ENCODE results near the gene NCKAP5. TPM values are rescaled to one million over a fixed set of nuclear protein-coding genes. Genes with fewer than 3 reads are reported as not detected.

NCKAP5 gene
- total and polyA plus RNA-seq, 8 donors: 0.23 to 1.5 (median 0.44) TPM

DNA sequence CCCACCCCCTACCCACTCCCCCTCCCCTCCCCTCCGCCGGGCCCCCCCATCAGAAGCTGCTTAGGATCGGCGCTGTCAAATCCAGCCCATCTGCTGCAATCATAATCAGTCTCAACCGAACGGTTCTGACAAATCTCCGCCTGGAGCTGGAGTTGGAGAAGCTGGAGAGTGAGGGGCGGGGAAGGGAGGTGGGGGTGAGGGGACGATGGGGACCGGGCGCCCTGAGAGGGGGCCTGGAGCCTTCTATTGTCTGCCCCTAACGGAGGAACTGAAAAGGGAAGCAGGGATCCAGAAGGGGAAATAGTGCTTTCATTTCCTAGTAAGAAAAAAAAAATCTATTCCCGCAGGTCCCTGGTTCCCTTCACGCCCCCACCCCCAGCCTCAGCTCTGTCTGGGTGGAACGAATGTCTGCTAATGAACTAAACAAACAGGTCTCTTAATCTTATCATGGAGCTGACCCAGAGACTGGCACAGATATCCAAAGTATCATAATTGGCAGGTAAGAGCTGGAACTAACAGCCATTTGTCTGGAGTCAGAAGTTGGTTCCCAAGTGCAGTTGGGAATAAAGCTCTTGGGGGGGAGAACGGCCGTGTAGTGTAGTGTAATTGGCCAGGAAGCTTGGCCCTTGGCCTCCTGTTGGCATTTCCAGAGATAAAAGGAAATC lies 301.2 kb downstream of the NCKAP5 start:
- Histone ChIP-seq H3K36me3 (no peaks in the 10 kb centered on the region), H3K9me3 (no peaks in the 10 kb centered on the region), H3K27ac (no peak overlapping the region), H3K4me3 (peak overlapping the region in 3 of 4 donors; percentile 10 to 29 (median 29)), H3K27me3 (no peaks in the 10 kb centered on the region), H3K4me1 (no peaks in the 10 kb centered on the region)
- ATAC-seq: peak in 2 of 4 donors; percentile 8 to 35
- intact Hi-C loops (cut with DNase I): no loop called here
- WGBS, 2 donors: 1% methylated on average over 16 to 17 of the region's 17 CpGs
- TF ChIP-seq, protein P1, sequence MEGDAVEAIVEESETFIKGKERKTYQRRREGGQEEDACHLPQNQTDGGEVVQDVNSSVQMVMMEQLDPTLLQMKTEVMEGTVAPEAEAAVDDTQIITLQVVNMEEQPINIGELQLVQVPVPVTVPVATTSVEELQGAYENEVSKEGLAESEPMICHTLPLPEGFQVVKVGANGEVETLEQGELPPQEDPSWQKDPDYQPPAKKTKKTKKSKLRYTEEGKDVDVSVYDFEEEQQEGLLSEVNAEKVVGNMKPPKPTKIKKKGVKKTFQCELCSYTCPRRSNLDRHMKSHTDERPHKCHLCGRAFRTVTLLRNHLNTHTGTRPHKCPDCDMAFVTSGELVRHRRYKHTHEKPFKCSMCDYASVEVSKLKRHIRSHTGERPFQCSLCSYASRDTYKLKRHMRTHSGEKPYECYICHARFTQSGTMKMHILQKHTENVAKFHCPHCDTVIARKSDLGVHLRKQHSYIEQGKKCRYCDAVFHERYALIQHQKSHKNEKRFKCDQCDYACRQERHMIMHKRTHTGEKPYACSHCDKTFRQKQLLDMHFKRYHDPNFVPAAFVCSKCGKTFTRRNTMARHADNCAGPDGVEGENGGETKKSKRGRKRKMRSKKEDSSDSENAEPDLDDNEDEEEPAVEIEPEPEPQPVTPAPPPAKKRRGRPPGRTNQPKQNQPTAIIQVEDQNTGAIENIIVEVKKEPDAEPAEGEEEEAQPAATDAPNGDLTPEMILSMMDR (IDR thresholded peaks at IDR 0.05): no peak
- no peak for DNase-seq
- no peak for FAIRE-seq

DNA sequence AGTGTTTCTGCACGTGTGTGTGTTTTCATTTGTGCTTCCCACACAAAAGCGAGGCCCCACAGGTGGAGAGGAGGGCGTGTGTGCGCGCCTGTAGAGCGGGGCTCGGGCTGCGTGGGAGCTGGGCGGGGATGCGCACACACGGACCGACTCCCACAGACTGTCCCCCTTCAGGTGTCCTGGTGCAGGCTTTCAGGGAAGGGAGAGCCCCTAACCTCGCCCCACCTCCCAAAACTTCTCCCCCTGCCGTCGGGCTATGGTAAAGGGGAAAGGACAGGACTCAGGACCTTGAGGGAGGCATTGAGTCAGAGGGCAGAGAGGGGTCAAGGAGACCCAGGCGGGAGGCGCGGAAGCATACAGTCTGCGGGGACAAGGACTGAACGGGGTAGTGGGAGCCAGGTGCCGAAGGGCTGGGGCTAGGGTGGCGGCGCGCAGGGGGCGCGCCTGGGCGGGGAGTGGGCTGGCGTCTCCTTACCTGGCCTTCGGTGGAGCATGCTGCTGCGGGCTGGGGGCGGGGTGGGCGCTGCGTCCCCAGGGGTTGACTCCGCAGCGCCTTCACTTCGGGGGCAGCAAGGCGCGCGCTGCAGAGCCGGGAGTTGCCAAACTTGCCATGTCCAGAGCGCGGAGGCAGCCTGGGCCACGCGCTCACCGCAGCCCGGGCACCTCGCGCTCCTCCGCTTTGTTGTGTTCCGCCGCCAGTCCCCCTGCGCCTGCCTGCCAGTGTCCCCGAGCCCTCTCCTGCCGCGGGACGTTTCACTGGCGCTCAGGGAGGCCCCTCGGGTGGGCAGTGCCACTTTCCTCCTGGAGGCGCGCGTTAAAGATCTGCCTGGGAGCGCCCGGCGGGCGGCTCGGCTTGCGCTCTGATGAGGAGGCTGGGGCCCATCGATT lies 302.0 kb downstream of the NCKAP5 start:
- FAIRE-seq: no peak
- intact Hi-C loops (cut with DNase I): no loop called here
- no peaks in the 10 kb centered on the region for H3K36me3 ChIP-seq
- TF ChIP-seq, protein P1 (IDR thresholded peaks at IDR 0.05): no peak
- no peaks in the 10 kb centered on the region for H3K4me1 ChIP-seq
- WGBS, 2 donors: 1 to 3% methylated on average over 54 to 68 of the region's 68 CpGs
- no peak overlapping the region for H3K27ac ChIP-seq
- no peaks in the 10 kb centered on the region for H3K9me3 ChIP-seq
- no peaks in the 10 kb centered on the region for H3K27me3 ChIP-seq
- peak in 4 of 6 donors; percentile 9 to 63 (median 36) for DNase-seq
- peak overlapping the region in 3 of 4 donors; percentile 10 to 29 (median 29) for H3K4me3 ChIP-seq
- ATAC-seq: peak; percentile 40 to 48 (median 46)

DNA sequence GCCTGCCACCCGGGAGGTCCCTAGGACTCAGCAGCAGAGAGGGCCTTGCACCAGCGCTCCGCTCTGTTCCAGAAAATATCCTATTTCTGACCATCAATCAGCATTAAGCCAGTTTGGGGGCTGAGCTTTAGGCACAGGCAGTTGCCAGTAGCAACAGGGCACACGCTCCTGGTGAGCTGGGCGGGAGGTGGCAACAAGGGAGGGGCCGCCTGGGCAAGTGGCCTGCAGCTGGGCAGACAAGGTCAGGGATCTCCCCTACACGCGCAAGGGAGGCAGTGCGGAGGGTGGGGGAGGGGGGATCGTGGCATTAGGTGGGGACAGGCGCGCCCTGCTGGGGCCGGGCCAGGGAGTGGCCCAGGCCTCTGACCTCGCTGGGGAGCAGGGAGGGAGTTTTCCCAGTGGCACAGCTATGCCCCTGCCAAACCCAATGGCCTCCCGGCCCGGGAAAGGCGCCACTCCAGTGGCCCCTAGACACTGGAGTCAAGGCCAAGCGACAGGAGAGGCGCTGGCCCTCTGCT lies 302.8 kb downstream of the NCKAP5 start:
- Histone ChIP-seq H3K9me3 (peaks cover 0 to 3% (median 0%) of the 10 kb centered on the region in 4 donors), H3K4me1 (no peaks in the 10 kb centered on the region), H3K4me3 (peak overlapping the region in 2 of 4 donors; percentile 29), H3K36me3 (no peaks in the 10 kb centered on the region), H3K27ac (no peak overlapping the region), H3K27me3 (no peaks in the 10 kb centered on the region)
- 4 to 6% methylated on average over 19 of the region's 19 CpGs for WGBS, 2 donors
- intact Hi-C loops (cut with DNase I): no loop called here
- ATAC-seq (peak; percentile 55 to 84 (median 78)), DNase-seq (peak; percentile 36 to 76 (median 46)), FAIRE-seq (no peak)
- TF ChIP-seq, protein P1 (IDR thresholded peaks at IDR 0.05): no peak

DNA sequence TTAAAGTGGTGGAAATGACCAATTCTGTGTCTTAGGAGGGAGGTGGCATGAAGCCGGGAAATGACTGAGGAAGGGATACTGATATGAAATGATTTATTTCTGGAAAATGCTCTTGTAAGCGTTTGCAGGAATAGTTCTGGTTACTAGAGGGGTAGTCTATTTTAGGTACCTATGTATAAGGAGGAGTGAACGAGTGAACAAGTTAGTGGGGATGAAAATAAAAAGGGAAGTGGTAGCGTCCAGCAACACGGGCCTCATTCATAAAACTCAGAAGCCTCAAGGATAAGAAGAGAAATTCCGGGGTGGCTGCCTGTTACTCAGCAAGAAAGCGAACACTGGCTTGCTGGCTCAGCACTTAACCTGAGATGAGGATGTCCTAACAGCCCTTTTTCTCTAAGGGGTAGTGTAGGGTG lies 303.3 kb downstream of the NCKAP5 start:
- FAIRE-seq (no peak), DNase-seq (no peak)
- H3K27ac ChIP-seq: no peak overlapping the region

More for the DNA sequence above, 303.3 kb downstream of the NCKAP5 start:
- intact Hi-C loops (cut with DNase I): no loop called here
- Histone ChIP-seq H3K4me1 (no peaks in the 10 kb centered on the region), H3K9me3 (peaks cover 0 to 4% (median 0%) of the 10 kb centered on the region in 4 donors), H3K27me3 (no peaks in the 10 kb centered on the region), H3K4me3 (no peak overlapping the region), H3K36me3 (no peaks in the 10 kb centered on the region)
- WGBS, 2 donors: 38 to 46% methylated on average over 7 of the region's 7 CpGs
- ATAC-seq: no peak
- TF ChIP-seq, protein P1 (IDR thresholded peaks at IDR 0.05): no peak

All from pancreas (tissue), 10 donors.